ENCODE measurements around the gene ZNF331. TPM values are rescaled to one million over a fixed set of nuclear protein-coding genes. Genes with fewer than 3 reads are reported as not detected.
A peak's percentile ranks its signal among the peaks of the same experiment; 100 is the strongest.

Gene ZNF331
- total RNA-seq, 1 donor from 2014 or later = 10.1 TPM

DNA sequence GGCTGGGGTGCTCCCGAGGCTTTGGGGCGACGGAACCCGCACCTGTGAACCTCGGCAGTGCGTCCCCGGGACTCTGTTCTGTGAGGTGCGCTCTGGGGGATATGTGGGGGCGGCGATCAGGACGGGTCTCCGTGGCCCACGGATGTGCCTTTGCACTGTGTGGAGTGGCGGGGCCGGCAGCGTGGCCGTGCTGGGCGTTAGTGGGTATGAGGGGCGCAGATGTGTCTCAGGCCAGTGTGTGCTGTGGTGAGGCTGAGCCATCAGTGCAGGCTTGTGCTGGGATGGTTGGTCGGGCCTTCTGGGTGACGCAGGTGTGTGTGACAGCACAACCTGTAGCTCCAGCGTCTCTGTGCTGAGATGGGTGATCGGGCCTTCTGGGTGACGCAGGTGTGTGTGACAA lies 16.9 kb downstream of the ZNF331 start:
- intact Hi-C loops (cut with micrococcal nuclease) = no loop called here
- no peaks in the 10 kb centered on the region for H3K27me3 ChIP-seq (ENCODE audit: low read depth)
- H3K27ac ChIP-seq (replicated peaks) = peak overlapping the region; percentile 85
- peak overlapping the region; percentile 74 for H3K4me3 ChIP-seq
- H3K9me3 ChIP-seq (replicated peaks) = no peaks in the 10 kb centered on the region
- H3K36me3 ChIP-seq = peaks cover 10% of the 10 kb centered on the region
- H3K4me1 ChIP-seq = peaks cover 9% of the 10 kb centered on the region
- TF ChIP-seq, protein P1, sequence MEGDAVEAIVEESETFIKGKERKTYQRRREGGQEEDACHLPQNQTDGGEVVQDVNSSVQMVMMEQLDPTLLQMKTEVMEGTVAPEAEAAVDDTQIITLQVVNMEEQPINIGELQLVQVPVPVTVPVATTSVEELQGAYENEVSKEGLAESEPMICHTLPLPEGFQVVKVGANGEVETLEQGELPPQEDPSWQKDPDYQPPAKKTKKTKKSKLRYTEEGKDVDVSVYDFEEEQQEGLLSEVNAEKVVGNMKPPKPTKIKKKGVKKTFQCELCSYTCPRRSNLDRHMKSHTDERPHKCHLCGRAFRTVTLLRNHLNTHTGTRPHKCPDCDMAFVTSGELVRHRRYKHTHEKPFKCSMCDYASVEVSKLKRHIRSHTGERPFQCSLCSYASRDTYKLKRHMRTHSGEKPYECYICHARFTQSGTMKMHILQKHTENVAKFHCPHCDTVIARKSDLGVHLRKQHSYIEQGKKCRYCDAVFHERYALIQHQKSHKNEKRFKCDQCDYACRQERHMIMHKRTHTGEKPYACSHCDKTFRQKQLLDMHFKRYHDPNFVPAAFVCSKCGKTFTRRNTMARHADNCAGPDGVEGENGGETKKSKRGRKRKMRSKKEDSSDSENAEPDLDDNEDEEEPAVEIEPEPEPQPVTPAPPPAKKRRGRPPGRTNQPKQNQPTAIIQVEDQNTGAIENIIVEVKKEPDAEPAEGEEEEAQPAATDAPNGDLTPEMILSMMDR (IDR thresholded peaks at IDR 0.05; ENCODE audit: borderline replicate concordance) = no peak
- DNase-seq = no peak

DNA sequence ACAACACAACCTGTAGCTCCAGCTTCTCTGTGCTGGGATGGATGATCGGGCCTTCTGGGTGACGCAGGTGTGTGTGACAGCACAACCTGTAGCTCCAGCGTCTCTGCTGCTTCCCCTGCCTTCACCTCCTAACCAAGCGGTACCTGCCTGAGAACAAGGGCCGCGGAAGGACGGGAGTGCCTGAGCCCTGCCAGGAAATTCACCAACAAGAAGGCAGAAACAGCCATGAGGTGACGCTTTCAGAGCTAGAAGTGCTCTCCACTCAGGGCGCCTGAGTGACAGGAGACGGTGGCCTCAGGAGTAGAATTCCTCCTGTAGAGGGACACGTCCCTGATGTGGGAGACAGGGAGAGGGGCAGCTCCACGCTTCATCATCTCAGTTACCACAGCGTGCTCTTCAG lies 17.4 kb downstream of the ZNF331 start:
- intact Hi-C loops (cut with micrococcal nuclease) = no loop called here
- peaks cover 13% of the 10 kb centered on the region for H3K36me3 ChIP-seq
- TF ChIP-seq, protein P1 (IDR thresholded peaks at IDR 0.05; ENCODE audit: borderline replicate concordance) = no peak
- peak overlapping the region; percentile 74 for H3K4me3 ChIP-seq
- H3K4me1 ChIP-seq = peaks cover 9% of the 10 kb centered on the region
- peak overlapping the region; percentile 85 for H3K27ac ChIP-seq (replicated peaks)
- no peaks in the 10 kb centered on the region for H3K27me3 ChIP-seq (ENCODE audit: low read depth)
- DNase-seq = no peak
- no peaks in the 10 kb centered on the region for H3K9me3 ChIP-seq (replicated peaks)

DNA sequence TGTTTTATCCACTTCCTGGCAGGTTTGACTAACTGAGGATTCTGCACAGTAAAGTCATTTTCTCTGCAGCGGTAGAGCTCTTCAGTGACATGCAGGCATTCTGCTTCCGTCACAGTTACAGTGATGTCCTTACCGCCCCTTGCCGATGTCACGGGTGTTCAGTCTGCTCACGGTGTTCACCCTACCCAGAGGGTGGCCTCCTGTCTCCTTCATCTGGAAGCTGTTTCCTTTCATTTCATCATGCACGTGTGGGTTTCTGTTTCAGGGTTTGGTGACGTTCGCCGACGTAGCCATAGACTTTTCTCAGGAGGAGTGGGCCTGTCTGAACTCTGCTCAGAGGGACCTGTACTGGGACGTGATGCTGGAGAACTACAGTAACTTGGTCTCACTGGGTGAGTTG lies 33.4 kb downstream of the ZNF331 start:
- H3K36me3 ChIP-seq = peaks cover 78% of the 10 kb centered on the region
- H3K9me3 ChIP-seq (replicated peaks) = peaks cover 16% of the 10 kb centered on the region
- DNase-seq = no peak
- no peak overlapping the region for H3K27ac ChIP-seq (replicated peaks)
- intact Hi-C loops (cut with micrococcal nuclease) = no loop called here
- TF ChIP-seq, protein P1 (IDR thresholded peaks at IDR 0.05; ENCODE audit: borderline replicate concordance) = no peak
- no peaks in the 10 kb centered on the region for H3K27me3 ChIP-seq (ENCODE audit: low read depth)
- no peaks in the 10 kb centered on the region for H3K4me1 ChIP-seq
- H3K4me3 ChIP-seq = no peak overlapping the region

DNA sequence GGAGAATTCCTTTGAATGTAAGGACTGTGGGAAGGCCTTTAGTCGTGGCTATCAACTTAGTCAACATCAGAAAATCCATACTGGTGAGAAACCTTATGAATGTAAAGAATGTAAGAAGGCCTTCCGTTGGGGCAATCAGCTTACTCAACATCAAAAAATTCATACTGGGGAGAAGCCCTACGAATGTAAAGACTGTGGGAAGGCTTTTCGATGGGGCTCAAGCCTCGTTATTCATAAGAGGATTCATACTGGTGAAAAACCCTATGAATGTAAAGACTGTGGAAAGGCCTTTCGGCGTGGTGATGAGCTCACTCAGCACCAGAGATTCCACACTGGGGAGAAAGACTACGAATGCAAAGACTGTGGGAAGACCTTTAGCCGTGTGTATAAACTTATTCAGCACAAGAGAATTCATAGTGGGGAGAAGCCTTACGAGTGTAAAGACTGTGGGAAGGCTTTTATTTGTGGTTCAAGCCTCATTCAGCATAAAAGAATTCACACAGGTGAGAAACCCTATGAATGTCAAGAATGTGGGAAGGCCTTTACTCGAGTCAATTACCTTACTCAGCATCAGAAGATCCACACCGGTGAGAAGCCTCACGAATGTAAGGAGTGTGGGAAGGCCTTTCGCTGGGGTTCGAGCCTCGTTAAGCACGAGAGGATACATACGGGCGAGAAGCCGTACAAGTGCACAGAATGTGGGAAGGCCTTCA lies 39.2 kb downstream of the ZNF331 start:
- Histone ChIP-seq H3K4me3 (no peak overlapping the region), H3K27ac (replicated peaks) (no peak overlapping the region), H3K9me3 (replicated peaks) (peaks cover 57% of the 10 kb centered on the region), H3K4me1 (no peaks in the 10 kb centered on the region), H3K36me3 (peaks cover 76% of the 10 kb centered on the region), H3K27me3 (ENCODE audit: low read depth) (no peaks in the 10 kb centered on the region)
- no peak for DNase-seq
- TF ChIP-seq, protein P1 (IDR thresholded peaks at IDR 0.05; ENCODE audit: borderline replicate concordance) = no peak
- intact Hi-C loops (cut with micrococcal nuclease) = no loop called here

DNA sequence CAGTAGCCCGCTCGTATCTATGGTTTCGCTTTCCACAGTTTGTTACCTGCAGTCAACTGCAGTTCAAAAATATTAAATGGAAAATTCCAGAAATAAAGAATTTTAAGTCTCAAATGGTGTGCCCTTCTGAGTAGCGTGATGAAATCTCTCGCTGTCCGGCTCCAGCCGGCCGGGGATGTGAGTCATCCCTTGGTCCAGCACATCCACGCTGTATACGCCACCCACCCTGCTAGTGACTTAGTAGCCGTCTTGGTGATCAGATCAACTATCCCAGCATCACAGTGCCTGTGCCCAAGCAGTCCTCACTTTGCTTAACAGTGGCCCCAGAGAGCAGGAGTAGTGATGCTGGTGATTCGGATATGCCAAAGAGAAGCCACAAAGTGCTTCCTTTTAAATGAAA lies 40.0 kb downstream of the ZNF331 start:
- intact Hi-C loops (cut with micrococcal nuclease) = no loop called here
- H3K27me3 ChIP-seq (ENCODE audit: low read depth) = no peaks in the 10 kb centered on the region
- H3K27ac ChIP-seq (replicated peaks) = no peak overlapping the region
- no peaks in the 10 kb centered on the region for H3K4me1 ChIP-seq
- DNase-seq = no peak
- H3K9me3 ChIP-seq (replicated peaks) = peaks cover 57% of the 10 kb centered on the region
- TF ChIP-seq, protein P1 (IDR thresholded peaks at IDR 0.05; ENCODE audit: borderline replicate concordance) = no peak
- H3K4me3 ChIP-seq = no peak overlapping the region
- H3K36me3 ChIP-seq = peaks cover 67% of the 10 kb centered on the region

Measured in left ventricle myocardium inferior (tissue), 1 donor.